Heart left ventricle (tissue), 13 donors: Measurements from ENCODE around the gene WASF1.

Experiments
- CTCF ChIP-seq, 12 donors: fragments of 200-600 bp; sonication (generic) in 4 of 12; IDR thresholded peaks; one replicate each; pipeline versions ENCODE4 v1.5.0 to v1.8.0; 2018 to 2022; ENCODE audit warnings: antibody characterized with exemption in 12 of 12, mild to moderate bottlenecking in 5 of 12
- POLR2A ChIP-seq, 2 donors: fragments of 450-650 bp; IDR thresholded peaks; one replicate each; pipeline ENCODE4 v1.6.1; 2017; ENCODE audit warnings: antibody characterized with exemption in 2 of 2, mild to moderate bottlenecking in 2 of 2, moderate library complexity in 2 of 2
- donor health status: ischemic (EF 13 %, LVEDD 7.1; RV severe dilation, severe dysfunction).
- donor health status: DM: no; HTN: yes; CAD: no.
- donor health status: DM: no; HTN: no; CAD: no.
- donor health status: ischemic (EF 25% LVEDD 6.9; RV normal size, moderate dysfunction).
- donor health status: ischemic (EF 25% LVEDD 5.7; RV mildly dilated, moderate dysfunction).
- donor health status: ischemic (EF 35%, LVEDD 5.7; RV mildly dilated, moderate dysfunction).
- donor health status: nonischemic (EF 11% LVEDD 7.7; RV severe dilation, severe dysfunction).
- donor health status: DM: yes; HTN: yes; CAD: no.
- donor health status: PGD.
- donor health status: ischemic (EF 29% LVEDD 5.4; RV normal size, mild dysfunction).
- donor health status: nonischemic (EF 23%, LVEDD 6.1; RV moderate dilation, normal function).

GRCh38 chr6:110053395-110054240, 125.9 kb downstream of the WASF1 start:
- peak; percentile 47 to 82 (median 71) for TF ChIP-seq CTCF (IDR thresholded peaks at IDR 0.05)
- no peak for TF ChIP-seq POLR2A (IDR thresholded peaks at IDR 0.05)
